NCI-H1105 treated with DMSO at 0.1 percent for 48 hours (cell line): ENCODE measurements around the gene PRPF6.

Source experiments
- DNase-seq: peaks from one replicate; lab custom pipeline; 2025; lab: John Stamatoyannopoulos, UW

Gene PRPF6

DNA sequence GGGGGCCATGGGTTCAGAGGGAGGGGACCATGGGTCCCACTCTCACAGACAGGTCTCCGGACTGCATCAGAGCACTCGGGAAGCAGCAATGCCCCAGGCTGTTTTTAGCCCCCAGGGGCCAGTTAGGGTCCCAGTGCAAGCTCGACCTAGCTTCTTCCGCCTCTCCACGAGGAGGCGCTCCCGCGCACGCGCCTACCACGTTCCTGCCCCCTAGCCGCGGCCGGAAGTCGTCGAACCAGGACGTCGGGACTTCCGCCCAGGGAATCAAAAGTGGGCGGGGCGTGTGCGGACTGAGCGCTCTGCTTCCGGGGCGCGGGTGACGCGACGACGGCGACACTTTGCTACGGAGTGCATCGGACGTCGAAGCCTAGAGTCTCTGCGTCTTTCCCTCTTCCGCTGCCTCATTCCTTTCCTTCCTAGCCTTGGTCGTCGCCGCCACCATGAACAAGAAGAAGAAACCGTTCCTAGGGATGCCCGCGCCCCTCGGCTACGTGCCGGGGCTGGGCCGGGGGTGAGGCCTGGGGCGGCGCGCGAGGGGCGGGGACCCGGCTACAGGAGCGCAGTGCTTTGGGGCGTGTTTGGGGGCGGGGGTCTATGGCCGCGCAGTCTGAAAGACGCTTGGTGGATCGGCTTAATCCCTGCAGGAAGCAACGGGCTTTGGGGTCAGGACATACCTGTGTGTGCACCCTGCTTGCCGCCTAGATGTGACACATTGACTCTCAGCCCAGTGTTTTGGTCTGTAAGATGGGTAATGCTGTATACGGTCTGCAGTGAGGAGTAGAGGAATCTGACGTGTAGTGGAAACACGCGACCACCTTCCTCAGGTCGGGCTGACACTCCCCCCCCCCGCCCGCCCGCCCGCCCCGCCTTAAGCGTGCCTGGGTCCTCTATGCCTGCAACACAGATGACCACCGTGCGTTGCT is at the start of gene PRPF6:
Gene PRPF6, plus strand, starts transcription at position 327 of the 923 bp plus-strand sequence. Its CDS starts 114 bp downstream, at position 441.
- peak; percentile 96 for DNase-seq

GRCh38 chr20:63931735-63932134 is 49.2 kb upstream of the PRPF6 start:
- DNase-seq: no peak

- DNase-seq: no peak
These were observed 48.2 kb upstream of the PRPF6 start for GRCh38 chr20:63932606-63933160.

GRCh38 chr20:63933646-63934045 is 47.3 kb upstream of the PRPF6 start:
- no peak for DNase-seq

DNA sequence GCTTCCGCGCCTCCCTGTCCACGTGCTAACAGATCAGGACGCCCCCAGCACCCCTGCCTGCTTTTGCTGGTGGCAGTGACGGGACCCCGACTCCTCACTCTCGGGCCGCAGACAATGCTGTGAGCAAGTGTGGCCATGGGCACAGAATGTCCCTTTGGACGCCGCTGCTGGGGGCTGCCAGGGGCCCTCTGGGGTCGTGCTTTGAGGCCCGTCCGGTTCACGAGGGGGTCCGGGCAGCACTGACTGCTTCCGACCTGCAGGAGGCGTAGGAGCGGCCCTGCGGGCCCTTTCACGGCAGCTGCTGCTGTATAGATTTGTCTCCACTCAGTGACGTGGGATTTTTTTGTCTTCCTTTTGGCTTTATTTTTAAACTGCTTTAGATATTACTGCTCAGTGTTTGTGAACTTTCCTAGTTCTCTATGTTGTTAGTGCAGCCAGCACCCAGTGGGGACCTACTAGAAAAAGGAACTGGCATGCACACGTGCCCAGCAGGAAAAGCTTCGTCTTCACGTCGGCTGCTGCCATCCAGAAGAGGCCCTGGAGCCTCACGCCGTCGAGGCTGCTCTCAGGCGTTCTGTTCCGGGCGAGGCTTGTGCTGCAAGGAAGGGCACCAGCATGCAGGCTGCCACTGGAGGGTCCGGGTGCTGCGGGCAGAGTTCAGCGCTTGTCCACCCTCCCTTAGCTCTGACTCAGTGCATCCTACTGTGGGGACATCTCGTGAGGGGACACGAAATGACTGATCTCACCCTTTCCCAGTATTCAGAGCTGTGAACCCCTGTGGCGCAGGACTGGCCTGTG is 46.5 kb upstream of the PRPF6 start:
- DNase-seq: no peak

DNA sequence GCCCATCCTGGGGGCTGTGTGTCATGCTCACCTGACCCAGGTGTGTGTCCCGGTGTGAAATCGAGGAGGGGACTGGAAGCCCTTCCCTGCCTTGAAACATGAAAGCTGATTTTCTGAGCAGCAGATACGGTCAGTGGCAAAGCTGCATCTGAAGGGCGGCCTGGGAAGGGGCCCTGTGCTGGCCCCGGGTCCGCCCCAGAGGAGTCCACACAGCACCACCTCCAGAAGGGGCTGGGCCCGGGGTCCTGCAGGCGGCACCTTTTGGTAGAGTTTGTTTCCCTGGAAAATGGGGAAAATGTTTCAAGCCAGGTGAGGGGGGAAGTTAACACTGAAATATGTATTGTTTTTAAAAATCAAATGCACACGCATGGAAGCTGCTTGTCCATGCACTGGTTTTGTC is 45.5 kb upstream of the PRPF6 start:
- no peak for DNase-seq

DNA sequence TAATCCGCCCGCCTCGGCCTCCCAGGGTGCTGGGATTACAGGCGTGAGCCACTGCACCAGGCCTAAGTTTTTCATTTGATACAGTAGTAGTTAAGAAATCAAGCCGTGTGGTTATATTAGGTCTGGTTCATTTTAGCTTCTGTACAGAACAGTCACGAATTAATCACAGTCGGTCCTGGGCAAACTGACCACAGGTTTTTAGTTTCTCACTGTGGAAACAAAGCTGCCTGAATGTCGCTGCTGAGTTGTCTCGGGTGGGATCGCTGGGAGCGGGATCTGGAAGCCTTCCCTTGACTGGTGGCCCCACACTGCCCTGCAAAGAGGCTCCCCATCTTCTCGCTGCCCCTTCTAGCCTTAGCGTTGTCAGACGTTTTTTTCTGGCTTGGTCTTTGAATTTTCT is 43.3 kb upstream of the PRPF6 start:
- no peak for DNase-seq

GRCh38 chr20:63939061-63939935 is 41.6 kb upstream of the PRPF6 start:
- no peak for DNase-seq

DNA sequence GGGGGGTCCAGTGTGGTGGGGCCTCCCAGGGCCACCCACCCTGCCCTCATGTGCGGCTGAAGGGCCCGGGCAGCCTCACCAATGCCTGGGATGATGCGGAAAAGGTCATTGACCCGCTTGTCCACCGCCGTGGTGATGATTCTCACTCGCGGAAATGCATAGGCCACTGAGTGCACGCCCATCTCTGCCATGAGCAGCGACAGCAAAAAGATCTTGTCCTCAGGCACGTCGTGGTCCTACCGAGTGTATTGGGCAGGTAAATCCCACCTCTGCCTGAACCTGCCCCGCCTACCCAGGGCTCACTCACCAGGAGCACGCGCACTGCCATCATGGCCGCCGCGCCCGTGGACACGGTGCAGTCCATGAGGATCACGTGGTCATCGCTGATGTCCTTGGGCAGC is 40.9 kb upstream of the PRPF6 start:
- no peak for DNase-seq

DNA sequence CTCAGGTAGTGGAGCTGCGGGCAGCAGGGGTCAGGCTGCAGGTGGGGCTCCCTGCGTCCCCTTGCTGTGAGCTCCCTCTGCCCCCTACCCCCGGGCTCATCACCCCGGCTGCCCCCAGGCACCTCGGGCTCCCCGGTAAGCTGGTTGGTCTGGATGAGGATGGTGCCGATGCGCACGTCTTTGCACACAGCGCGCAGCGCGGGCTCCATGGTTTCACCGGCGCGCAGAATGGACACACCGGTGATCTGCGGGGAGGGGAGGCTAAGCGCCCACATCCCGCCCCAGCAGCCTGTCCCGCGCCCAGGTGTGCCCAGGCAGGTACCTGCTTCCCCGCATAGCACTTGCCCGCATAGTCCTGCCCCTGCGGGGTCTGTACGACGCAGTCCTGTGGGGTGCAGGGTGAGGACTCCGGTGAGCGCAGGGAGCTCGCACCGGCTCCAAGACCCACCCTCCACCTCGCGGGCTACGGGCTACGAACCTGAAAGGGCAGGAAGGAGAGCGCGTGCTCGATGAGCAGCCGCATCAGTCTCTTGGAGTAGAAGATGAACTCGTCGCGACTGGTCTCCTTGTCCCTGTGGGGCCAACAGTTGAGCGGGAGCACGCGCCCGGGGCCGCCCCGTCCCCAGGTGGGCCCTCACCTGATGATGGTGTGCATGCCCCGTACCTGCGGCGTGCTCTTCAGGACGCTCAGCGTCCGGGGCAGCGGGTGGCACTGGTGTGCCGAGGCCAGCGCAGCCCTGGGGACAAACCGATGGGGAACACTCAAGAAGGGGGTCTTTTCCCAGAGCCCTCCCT is 40.3 kb upstream of the PRPF6 start:
- DNase-seq: no peak

GRCh38 chr20:63941282-63942081 is 39.5 kb upstream of the PRPF6 start:
- DNase-seq: no peak

DNA sequence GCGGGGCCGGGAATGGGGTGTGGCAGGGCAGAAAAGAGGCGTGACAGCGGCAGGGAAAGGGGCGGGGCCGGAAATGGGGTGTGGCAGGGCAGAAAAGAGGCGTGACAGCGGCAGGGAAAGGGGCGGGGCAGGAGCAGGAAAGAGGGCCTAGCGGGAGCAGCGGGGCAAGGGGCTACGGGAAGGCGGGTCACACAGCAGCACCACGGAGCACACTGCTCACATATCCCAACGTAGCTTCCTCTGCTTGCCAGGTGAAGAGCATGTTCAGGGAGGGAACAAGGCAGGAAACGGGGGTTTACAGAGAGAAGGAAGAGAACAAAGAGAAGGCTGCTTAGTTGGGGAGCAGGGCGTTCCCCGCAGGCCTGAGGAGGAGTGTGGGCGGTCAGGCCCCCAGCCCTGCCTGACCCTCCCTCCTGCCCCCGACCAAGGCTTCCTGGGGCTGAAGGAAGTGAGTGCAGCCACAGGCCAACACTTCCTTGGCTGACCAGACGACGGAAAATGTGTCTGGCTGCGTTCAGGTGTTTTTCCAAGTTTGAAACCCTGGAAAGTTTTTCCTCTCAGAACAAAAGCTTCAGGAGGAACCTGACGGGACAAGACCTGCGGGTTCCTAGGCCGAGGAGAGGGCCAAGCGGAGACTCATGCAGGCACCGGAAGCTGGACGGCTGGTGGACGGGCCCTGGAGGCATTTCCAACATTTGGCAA is 38.5 kb upstream of the PRPF6 start:
- DNase-seq: no peak

DNA sequence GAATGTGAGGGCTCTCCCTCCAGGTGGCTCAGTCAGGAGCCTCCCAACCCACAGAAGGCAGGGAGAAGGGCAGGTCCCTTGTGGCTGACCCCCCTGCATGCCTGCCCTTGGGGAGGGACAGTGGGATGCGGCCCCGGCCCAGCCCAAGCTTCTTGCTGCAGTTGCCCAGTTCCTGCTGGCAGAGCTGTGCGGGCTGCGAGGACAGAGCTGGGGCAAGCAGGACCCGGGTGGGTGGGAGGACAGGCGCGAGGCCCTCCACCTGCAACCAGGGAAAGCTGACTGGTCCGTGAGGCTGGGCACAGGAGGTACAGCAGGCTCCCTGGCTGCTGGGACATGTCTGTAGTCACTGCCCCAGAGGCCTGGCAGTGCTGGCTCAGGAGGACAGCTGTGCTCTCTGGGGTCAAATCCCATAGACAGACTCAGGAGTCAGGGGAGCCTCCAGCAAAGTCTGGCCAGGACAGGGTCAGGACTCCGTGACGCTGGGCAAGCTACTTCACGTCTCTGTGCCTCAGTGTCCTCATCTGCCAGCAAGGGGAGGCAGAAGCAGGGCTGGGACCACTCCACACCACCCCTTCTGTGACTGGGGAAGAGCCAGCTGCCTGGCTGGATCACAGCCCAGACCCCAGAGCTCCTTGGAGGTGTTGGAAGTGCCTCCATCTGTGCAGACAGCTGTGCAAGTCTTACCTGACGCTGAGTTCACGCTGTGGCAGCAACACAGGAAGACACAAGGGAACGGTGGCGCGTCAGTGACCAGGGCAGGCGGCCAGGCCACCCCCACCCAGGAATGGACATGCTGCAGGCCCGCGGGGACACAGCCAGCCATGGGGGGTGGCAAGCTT is 37.7 kb upstream of the PRPF6 start:
- no peak for DNase-seq

DNA sequence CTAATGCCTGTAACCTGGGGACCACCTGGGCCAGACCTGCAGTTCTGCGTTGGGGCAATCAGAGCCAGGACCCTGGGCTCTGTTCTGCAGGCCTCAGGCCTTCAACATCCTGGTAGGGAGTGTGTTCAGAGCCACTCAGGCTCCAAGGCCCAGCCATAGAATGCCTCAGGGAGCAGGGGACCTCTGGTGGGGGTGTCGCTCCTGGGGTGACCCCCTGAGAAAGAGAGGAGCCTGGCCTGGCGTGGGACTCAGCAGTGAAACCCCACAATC is 37.2 kb upstream of the PRPF6 start:
- no peak for DNase-seq

DNA sequence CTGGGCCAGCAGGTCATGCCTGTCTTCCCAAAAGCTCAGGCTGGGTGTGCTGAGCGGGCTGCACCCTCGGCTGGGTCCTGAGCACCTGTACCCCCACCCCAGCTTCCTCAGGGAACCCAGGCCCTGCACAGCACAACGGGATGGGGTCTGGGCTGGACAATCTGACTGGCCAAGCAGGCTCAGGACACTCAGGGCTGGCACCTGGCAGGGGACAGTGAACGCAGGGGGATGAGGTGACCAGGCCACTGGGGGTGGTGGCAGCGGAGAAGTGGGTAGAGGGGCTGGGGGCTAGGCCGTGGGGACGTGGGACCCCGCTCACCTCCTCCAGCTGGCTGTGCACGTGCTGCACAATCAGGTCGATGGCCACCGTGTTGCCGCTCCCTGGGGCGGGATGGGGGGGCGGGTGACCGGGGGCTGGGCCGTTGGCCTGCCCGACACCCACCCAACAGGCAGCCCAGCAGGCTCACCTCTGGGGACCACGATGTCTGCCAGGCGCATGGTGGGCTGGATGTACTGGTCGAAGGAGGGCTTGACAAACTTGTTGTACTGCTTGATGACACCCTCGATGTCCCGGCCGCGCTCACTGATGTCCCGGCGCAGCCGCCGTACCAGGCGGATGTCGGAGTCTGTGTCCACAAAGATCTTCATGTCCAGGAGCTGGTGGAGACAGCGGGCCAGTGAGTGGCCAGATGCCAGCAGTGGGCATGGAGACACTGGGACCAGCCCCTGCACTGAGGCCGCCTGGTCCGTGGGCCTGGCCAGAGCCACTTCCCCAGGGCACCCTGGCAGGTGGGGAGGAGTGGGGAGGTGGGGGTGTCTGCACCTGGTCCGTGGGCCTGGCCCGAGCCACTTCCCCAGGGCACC is 36.6 kb upstream of the PRPF6 start:
- DNase-seq: no peak

- no peak for DNase-seq
These were observed 35.8 kb upstream of the PRPF6 start for GRCh38 chr20:63945031-63945658.
